Islet precursor cell (in vitro differentiated cells): ENCODE measurements around the gene PCDHGA1.
"Not testable (repeated sequence)": the region's sequence is repeated elsewhere in the genome, so short reads cannot be mapped to it uniquely, and the experiment has no call there.

Experiments used
- DNase-seq: peaks from one replicate; pipeline ENCODE4 v3.0.0-alpha.2; 2018

The PCDHGA1 gene

DNA sequence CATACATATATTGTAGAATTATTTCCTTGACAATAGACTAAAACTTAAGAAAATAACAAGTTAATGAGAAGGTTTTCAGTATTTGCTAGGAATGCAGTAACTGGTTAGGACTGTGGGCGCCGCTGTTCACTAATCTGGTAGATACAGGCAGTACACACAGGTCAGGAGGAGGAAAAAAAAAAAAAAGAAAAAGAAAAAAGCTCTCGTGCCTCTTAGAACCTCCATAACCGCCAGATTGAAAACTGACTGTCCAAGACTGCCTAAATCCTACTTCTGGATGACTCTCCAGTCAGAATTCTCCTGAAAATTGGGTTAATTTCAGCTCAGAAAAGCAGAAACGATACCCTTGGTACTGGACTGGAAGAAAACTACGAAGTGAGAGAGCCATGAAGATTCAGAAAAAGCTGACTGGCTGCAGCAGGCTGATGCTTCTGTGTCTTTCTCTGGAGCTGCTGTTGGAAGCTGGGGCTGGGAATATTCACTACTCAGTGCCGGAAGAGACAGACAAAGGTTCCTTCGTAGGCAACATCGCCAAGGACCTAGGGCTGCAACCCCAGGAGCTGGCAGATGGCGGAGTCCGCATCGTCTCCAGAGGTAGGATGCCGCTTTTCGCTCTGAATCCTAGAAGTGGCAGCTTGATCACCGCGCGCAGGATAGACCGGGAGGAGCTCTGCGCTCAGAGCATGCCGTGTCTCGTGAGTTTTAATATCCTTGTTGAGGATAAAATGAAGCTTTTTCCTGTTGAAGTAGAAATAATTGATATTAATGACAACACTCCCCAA is at the start of gene PCDHGA1:
Gene PCDHGA1, plus strand, starts transcription at position 216 of the 782 bp plus-strand sequence.
- no peak for DNase-seq

GRCh38 chr5:141298376-141298775 is 31.9 kb upstream of the PCDHGA1 start:
- DNase-seq = no peak

- no peak for DNase-seq
Observed at GRCh38 chr5:141303756-141304155, 26.6 kb upstream of the PCDHGA1 start, which contains the start of gene SLC25A2. SLC25A2 (minus strand) TSS chr5:141304049; CDS start chr5:141303865, 184 bp downstream.

DNA sequence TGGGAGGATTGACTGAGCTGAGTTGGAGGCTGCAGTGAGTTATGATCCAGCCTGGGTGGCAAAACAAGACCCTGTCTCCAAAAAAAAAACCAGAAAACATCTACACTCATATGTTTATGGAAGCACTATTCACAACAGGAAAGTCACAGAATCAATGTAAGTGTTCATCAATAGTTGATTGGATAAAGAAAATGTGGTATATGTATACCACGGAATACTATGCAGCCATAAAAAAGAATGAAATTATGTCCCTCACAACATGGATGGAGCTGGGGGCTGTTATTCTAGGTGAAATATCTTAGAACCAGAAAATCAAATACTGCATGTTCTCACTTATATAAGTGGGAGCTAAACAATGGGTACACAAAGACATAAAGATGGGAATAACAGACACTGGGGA is 23.7 kb upstream of the PCDHGA1 start:
- no peak for DNase-seq

GRCh38 chr5:141313711-141314110 is 16.6 kb upstream of the PCDHGA1 start:
- no peak for DNase-seq

DNA sequence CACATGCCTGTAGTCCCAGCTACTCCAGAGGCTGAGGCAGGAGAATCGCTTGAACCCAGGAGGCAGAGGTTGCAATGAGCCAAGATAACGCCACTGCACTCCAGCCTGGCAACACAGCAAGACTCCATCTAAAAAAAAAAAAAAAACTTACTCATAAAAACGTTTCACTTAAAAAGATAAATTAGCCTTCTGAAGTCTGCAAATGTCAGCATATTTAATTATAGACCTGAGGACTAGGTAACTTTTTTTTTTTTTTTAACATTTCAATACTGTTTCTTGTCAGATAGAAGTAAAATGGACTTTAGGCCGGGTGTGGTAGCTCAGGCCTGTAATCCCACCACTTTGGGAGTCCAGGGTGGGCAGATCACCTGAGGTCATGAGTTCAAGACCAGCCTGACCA is 13.4 kb upstream of the PCDHGA1 start:
- DNase-seq = not testable (repeated sequence)

DNA sequence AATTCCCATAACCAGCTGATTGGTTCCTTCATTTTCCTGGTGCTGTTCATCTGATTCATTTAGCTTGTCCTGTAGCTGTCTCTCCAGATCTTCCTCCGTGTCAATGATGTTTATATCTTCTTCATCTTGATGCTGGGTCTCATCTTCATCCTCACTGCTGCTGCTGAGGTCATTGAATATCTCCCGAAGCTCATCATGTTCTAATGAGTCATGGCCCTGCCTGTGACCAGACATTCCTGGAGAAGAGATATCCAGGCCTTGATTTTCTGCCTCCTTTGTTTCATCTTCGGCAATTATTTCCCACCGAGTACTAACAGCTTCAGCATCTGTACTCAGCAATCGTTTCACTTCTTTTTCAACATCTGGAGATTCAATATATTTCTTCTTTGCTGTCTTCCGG is 11.1 kb upstream of the PCDHGA1 start:
- DNase-seq = no peak

GRCh38 chr5:141319699-141320098 is 10.6 kb upstream of the PCDHGA1 start:
- DNase-seq = no peak

DNA sequence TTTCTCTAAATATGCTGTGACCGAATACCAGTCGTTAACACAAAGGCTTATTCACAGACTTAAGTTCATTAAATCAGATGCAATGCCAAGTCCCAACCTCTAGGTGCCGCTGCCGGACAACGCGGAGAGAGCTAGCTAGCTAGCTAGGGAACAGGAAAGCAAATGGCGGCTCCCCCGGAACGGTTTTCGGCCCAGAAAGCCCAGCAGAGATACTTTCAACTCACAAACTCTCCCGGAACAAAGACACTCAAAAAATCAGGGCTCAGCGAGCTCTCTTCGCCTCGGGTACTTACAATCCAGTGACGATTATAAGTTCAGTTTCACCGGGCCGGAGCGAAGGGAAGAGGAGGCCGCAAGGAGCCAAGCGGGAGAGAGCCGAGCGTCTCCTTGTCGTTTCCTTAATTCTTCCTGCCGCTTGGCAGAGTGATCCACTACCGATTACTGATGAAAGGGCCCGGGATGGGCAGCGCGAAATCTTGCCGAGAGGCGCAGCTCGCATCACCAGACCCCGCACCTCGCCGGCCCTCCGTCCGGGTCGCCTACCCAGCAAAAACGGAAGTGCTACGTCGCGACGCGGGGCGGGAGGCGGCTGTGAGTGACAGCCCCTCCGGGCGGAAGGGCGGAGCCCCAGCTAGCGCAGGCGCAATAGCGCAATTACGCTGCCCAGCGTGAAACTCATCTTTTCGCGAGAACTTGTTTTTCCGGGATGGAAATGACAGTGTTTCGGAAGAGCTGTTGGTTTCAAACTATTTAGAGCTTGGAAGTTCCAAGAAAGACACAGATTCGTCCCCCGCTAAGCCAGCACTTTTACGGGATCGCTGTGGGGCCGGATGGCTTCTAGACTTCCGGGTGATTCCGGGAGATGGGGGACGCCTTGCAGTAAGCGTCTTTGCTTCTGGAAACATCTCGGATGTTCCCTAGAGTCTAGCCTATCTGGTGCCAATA is 9.8 kb upstream of the PCDHGA1 start, which contains the start of gene TAF7:
Gene TAF7, minus strand, starts transcription at position 560 of the 945 bp plus-strand sequence. CDS start 740 bp downstream, outside the sequence.
- peak; percentile 95 for DNase-seq

GRCh38 chr5:141322261-141322660 is 8.1 kb upstream of the PCDHGA1 start:
- DNase-seq = no peak

DNA sequence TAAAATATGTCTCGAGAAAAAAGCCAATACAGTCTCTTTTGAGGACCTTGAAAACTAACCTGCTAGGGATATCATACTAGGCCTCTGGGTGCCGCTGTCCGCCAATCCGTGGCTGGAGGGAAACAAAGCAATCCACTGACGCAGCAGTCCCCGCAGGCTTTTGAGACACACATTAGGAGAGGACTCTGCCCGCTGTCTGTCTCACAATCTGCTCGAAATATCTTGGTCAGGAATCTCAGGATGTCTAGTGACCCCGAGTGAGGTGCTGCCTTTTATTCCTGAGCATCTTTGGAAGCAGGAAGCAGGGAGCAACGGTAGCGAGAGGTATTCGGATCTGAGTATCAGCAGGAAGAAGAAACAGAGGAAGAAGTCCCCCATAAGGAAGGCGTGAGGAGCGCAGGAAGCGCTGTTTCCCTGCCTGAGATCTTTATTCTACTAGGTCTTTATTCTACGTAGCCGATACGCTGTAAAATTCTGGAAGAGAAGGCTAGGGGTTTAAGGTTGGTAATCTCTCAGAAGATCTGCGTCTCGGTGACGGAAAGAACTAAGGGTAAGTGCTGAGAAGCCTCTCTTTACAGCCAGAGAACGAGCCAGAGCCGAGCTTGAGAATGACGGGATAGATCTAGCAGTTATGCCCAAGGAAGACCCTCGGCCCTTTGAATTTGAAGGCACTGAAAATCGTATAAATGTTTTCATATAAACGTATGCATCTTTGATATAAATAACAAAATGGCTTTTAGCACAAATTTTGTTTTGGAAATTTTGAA is 4.0 kb upstream of the PCDHGA1 start:
- peak; percentile 84 for DNase-seq

- no peak for DNase-seq
Observed at GRCh38 chr5:141328231-141328630, 2.1 kb upstream of the PCDHGA1 start.

DNA sequence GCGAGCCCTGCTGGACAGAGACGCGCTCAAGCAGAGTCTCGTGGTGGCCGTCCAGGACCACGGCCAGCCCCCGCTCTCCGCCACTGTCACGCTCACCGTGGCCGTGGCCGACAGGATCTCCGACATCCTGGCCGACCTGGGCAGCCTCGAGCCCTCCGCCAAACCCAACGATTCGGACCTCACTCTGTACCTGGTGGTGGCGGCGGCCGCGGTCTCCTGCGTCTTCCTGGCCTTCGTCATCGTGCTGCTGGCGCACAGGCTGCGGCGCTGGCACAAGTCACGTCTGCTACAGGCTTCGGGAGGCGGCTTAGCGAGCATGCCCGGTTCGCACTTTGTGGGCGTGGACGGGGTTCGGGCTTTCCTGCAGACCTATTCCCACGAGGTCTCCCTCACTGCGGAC is 2.3 kb downstream of the PCDHGA1 start:
- DNase-seq = not testable (repeated sequence)

DNA sequence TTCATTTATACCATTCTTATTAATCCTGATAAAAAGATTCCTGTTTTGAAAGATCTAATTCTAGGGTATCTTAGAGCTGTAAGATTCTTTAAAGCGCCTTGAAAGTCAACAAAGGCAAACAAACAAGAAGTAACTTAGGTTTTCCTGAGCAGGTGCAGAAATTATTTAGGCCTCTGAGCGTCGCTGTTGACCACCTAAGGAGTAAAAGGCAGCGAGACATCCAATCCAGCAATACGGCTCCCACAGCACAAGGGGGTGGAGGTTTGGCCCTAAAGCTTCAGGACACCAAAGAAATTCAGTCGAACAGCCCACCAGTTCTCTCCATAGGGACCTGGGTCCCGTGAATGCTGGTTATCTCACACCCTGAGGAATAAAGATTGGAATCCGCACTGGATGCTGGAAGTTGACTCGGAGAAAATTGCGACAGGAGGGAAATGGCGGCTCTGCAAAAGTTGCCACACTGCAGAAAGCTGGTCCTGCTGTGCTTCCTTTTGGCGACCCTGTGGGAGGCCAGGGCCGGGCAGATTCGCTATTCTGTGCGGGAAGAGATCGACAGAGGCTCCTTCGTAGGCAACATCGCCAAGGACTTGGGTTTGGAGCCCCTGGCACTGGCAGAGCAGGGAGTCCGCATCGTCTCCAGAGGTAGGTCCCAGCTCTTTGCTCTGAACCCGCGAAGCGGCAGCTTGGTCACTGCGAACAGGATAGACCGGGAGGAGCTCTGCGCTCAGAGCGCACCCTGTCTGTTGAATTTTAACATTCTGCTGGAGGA is 8.4 kb downstream of the PCDHGA1 start, which contains the start of gene PCDHGA2:
Gene PCDHGA2, plus strand, starts transcription at position 223 of the 769 bp plus-strand sequence.
- no peak for DNase-seq

DNA sequence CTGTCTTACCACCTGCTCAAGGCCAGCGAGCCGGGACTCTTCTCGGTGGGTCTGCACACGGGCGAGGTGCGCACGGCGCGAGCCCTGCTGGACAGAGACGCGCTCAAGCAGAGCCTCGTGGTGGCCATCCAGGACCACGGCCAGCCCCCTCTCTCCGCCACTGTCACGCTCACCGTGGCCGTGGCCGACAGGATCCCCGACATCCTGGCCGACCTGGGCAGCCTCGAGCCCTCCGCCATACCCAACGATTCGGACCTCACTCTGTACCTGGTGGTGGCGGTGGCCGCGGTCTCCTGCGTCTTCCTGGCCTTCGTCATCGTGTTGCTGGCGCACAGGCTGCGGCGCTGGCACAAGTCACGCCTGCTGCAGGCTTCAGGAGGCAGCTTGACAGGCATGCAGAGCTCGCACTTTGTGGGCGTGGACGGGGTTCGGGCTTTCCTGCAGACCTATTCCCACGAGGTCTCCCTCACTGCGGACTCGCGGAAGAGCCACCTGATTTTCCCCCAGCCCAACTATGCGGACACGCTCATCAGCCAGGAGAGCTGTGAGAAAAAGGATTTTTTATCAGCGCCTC is 10.6 kb downstream of the PCDHGA1 start:
- DNase-seq = not testable (repeated sequence)

DNA sequence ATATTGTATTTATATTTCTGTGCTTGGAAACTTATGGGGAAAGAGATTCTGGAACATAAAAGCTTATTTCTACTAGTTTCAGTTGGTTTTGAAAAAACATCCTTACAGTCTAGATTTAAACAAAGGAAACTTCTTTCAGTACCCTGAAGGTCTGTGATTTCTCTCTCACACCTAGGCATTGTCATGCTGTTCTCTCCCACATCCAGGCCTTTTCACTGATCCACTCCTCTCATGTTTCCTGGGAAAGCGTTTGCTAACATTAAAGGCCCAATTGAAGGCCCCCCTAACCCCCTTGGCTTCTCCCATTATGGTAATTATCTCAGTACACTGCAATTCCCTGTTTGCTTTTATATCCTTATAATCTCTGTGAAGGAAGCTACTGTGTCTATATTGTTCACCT is 12.5 kb downstream of the PCDHGA1 start:
- DNase-seq = no peak

DNA sequence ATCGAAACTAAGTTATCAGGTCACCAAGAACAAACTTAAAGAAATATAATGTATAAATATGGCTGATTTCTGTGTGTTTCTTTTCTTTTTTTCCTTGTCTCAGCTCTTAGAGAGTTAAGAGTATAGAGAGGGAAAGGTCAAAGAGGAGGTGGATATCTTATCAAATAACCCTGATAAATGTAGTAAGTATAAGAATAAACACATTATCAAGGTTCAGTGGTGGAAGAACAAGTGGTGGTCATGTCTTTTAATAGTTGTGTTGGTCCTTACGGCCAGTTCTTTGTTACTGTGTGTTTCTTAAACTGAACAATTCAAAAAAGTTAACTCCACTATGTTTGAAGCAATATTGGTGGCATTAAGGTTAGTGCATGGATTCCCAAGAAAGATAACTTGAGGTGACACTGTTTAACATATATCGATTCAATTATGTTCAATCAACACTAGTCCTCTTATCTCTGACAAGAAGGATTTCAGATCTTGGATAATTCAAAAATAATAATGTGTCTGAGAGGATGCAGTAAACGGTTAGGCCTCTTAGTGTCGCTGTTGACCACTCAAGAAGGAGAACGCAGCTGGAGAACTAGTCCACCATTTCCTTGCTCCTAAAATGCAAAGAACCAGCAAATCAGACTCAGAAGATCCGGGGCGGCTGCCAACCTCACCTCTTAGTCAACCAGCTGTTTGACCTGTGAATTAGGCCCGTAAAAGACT is 13.1 kb downstream of the PCDHGA1 start, which contains the start of gene PCDHGA3:
Gene PCDHGA3, plus strand, starts transcription at position 588 of the 711 bp plus-strand sequence. CDS start 205 bp downstream, outside the sequence.
- DNase-seq = no peak

GRCh38 chr5:141343953-141344463 is 13.7 kb downstream of the PCDHGA1 start:
- DNase-seq = no peak

DNA sequence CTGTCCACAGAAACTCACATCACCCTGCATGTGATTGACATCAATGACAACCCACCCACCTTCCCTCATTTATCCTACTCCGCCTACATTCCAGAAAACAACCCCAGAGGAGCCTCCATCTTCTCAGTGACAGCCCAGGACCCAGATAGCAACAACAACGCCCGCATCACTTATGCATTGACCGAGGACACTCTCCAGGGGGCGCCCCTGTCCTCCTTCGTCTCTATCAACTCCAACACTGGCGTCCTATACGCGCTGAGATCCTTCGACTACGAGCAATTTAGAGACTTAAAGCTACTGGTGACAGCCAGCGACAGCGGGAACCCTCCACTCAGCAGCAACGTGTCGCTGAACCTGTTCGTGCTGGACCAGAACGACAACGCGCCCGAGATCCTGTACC is 15.0 kb downstream of the PCDHGA1 start:
- no peak for DNase-seq

- not testable (repeated sequence) for DNase-seq
Observed at GRCh38 chr5:141346017-141346416, 15.7 kb downstream of the PCDHGA1 start.
